Ishikawa (cell line): ENCODE measurements around the gene USH1C.

ENCODE experiments used
- CREB1 ChIP-seq: IDR thresholded peaks from 2 replicates; pipeline ENCODE4 v1.6.1; 2012; ENCODE audit warnings: low read depth
- EP300 ChIP-seq: IDR thresholded peaks from 2 replicates; pipeline ENCODE4 v1.6.1; 2012; ENCODE audit warnings: borderline replicate concordance
- FOXM1 ChIP-seq: IDR thresholded peaks from 2 replicates; pipeline ENCODE4 v1.6.1; 2012; ENCODE audit warnings: low read depth, borderline replicate concordance
- MAX ChIP-seq: IDR thresholded peaks from 2 replicates; pipeline ENCODE4 v1.6.1; 2012
- NFIC ChIP-seq: IDR thresholded peaks from 2 replicates; pipeline ENCODE4 v1.6.1; 2012
- RAD21 ChIP-seq: IDR thresholded peaks from 2 replicates; pipeline ENCODE4 v1.6.1; 2012; ENCODE audit warnings: low read depth
- REST ChIP-seq: IDR thresholded peaks from 2 replicates; pipeline ENCODE4 v1.6.1; 2012; ENCODE audit warnings: low read depth, mild to moderate bottlenecking
- TAF1 ChIP-seq: IDR thresholded peaks from 2 replicates; pipeline ENCODE4 v1.6.1; 2012; ENCODE audit warnings: low read depth, mild to moderate bottlenecking
- TCF12 ChIP-seq: IDR thresholded peaks from 2 replicates; pipeline ENCODE4 v1.6.1; 2012; ENCODE audit warnings: low read depth
- TEAD4 ChIP-seq: IDR thresholded peaks from 2 replicates; pipeline ENCODE4 v1.6.1; 2012
- USF1 ChIP-seq: IDR thresholded peaks from 2 replicates; pipeline ENCODE4 v1.6.1; 2012
- YY1 ChIP-seq: IDR thresholded peaks from 2 replicates; pipeline ENCODE4 v1.6.1; 2012; ENCODE audit warnings: low read depth
- ZBTB7A ChIP-seq: IDR thresholded peaks from 2 replicates; pipeline ENCODE4 v1.6.1; 2012; ENCODE audit warnings: low read depth

- no peak for TF ChIP-seq TCF12
- no peak for TF ChIP-seq YY1
- TF ChIP-seq ZBTB7A, result no peak
- no peak for TF ChIP-seq EP300
- no peak for TF ChIP-seq TAF1
- no peak for TF ChIP-seq TEAD4
- TF ChIP-seq USF1, result no peak
- TF ChIP-seq MAX, result no peak
- TF ChIP-seq RAD21, result no peak
- no peak for TF ChIP-seq REST
- TF ChIP-seq NFIC, result no peak
- TF ChIP-seq CREB1, result no peak
- no peak for TF ChIP-seq FOXM1
Observed at GRCh38 chr11:17488563-17488962, 55.7 kb downstream of the USH1C start.
